Daoy (cell line): ENCODE results near the gene RGS17. TPM values are rescaled to one million over a fixed set of nuclear protein-coding genes. Genes with fewer than 3 reads are reported as not detected.
"Not testable (repeated sequence)": the region's sequence is repeated elsewhere in the genome, so short reads cannot be mapped to it uniquely, and the experiment has no call there.

Source experiments
- DNase-seq: peaks from one replicate; pipeline ENCODE4 v3.0.0-alpha.2; 2015; ENCODE audit warnings: low read depth
- total RNA-seq: library from RNA; depleted of rRNA; stranded (reverse); fragments of >200 nt; shearing (Covaris generic); gene quantifications from 2 replicates; pipeline ENCODE4 v1.2.3, GENCODE V29; 2014; rRNA removed

RGS17 gene, protein sequence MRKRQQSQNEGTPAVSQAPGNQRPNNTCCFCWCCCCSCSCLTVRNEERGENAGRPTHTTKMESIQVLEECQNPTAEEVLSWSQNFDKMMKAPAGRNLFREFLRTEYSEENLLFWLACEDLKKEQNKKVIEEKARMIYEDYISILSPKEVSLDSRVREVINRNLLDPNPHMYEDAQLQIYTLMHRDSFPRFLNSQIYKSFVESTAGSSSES
- total RNA-seq: 8.3 and 8.7 TPM in 2 replicates

DNA sequence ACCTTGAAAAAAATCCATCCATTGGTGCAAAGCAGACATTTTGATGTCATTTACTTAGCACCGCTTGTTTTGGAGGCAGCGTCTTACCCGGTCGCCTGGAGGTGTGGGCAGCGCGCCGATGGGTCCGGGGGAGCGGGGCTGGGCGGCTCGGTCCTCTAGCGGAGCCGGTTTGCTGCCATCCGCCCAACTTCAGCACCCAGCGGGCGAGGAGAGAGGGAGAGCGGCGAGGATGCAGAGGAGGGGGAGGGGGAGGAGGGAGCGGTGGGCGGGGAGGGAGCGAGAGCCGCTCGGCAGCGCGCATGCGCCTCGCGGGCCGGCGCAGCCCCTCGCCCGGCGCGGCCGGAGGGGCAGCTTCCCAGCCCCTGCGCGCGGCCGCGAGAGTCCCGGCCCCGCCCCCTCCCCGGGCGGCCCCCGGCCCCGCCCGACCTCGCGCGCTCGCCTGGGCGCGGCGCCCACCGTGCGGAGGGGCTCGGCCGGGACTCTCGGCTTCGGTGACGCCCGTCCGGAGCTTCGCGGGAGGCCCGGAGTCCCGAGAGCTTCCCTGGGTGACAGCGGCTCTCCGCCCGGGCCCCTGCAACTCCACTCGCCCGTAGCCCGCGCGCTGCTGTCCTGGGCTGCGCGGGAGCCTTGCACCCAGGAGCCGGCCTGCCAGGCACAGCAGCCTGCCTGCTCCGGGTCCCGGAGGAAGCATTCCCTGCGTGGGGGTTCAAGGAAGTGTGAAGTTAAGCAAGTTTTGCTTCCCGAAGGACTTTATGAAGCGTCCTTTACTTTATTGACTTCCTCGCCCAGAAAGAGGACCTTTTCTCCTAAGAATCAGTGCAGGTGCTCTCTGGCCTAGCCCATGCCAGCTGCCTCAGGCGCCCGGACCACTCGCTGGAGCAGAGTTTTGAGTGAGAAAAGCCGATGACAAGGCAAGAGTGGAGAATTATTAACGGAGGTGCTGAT is at the start of gene RGS17:
TSS of gene RGS17 (minus strand) at position 246 of the 945 bp plus-strand sequence. CDS start 87,264 bp downstream, outside the sequence.
- peak; percentile 91 for DNase-seq

DNA sequence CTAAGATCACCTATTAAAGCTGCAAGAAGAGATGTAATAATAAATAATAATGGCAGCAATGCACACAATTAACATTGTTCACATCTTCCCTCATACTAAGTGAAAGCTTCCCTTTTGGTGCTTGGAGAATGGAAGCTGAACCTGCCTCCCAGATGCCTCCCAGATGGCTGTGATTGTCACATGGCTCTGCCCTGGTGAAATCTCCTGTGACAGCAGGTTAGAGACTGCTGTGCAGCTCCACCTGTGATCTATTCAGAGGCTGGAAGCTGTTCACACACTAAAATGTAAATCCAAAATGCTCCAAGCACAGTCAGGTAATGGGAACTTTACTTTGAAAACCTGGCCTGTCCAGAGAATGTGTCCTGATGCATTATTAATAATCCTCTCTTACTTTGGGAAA is 41.7 kb upstream of the RGS17 start:
- no peak for DNase-seq

DNA sequence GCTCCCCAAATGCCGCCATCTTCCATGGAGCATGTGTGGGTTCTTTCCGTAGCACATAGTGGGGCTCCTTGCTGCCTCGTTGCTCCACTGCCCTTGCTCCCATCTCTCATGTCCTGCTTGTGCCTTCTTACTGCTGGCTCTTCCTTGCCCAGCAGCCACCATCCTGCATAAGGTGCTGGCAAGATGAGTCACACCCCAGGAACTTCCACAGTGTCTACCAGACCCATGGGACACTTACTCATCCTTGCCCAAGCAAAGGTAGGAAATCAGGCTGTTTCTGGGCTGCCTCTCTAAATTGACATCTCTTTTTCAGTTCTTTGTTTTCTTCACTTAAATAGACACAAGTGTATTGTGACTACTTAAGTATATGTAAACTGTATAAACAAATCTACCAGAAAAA is 39.4 kb upstream of the RGS17 start:
- peak; percentile 90 for DNase-seq

DNA sequence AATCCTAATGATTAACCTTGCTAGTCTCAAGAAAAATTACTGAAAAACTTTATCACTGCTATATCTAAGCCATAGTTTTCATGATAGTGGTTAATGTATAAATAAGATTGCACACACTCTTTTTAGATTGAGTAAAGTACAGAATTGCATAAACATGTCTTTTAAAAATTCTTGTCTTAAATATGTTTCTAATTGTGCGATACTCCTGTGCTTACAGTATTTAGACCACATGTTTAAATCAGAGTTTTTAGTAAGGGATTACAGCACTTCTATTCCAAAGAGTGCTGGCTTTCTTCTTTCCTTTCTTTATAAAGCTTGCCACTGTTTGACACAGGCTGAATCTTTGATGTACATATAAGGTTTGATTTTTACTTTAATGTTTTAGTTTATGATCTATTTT is 36.8 kb upstream of the RGS17 start:
- no peak for DNase-seq

DNA sequence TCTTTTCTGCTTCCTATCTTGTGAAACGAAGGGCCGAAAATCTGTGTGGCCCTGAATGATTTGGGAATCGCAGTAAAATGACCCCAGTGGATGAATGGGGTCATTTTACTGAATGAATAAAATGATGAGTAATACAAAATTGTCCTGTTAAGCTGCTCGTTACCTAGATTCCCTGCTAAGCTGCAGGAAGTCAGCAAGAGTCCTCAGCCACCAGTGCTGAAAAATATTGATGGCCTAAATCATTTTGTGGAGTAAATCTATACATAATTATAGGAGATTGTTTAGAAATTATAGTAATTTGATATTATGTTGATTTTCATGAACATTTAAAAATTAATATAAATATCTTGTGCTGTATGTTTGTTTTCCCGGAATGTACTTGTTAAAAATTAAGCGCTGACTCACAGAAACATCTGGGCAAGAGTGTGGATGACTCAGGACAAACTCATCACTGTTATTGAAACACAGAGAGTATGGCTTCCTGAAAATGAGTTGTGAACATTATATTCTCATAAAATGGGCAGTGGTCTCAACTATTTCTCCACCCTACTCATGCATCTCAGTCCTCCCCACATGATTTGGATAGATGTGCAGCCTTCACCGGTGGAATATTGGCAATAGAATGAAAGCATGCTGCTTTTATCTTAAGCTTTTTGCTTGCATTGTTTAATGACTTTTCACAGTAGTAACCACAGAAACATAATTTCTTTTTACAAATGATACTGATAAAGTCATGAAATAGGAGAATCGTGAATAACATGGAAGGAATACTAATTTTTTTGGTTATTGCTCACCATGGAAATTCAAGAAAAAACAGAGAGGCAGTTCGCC is 36.2 kb upstream of the RGS17 start:
- DNase-seq: peak; percentile 90

DNA sequence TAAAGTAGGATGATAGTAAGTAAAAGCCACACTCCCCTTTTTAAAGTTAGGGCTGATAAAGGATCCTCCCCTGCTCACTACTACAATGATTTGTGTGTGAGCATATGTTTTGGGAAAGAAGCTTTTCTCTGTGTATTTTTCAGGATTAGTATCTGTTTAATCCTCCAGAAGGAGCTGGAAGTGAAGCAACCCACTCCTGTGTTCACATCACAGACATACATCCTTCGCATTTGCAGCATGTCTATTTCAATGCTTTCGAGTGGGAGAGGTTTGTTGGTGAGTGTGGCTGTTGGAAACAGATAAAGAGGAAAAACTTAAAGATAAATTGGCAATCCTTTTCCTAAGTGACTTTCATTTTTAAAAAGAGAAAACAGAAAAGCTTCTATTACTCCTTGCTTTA is 31.6 kb upstream of the RGS17 start:
- DNase-seq: no peak

DNA sequence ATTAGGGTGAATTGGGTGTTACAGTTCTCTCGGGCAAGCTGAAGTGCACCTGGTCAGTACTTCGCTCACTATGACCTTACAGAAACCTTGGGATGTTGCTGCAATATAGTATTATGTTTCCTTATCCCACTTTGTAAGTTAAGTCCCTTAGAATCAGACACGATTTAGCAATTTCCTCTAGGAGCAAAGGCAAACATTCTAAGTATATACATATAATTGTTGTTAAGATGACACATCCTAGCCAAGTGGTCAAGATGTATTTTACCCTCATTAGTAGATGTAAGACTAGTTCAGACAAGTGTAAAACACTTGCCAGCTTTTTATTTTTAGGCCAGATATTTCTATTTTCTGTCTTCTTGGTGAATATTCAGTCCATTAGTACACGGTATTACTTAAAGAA is 31.1 kb upstream of the RGS17 start:
- no peak for DNase-seq

DNA sequence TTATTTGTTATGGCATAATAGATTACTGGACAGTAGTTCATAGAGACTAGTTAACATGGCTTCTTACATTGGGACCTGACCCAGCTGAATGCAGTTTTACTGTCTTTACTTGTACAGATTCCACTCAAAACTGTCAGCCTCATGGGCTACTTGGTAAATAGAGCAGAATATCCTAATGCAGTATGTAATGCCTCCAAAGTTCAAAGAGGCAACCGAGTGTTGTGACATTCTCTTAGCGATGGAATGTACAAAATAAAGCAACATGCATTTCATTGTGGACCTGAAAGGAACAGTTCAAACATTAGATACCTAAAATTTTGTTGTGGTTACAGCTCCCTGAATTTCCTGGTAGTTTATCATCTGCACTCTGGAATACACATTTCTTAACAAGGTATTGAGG is 29.1 kb upstream of the RGS17 start:
- DNase-seq: no peak

DNA sequence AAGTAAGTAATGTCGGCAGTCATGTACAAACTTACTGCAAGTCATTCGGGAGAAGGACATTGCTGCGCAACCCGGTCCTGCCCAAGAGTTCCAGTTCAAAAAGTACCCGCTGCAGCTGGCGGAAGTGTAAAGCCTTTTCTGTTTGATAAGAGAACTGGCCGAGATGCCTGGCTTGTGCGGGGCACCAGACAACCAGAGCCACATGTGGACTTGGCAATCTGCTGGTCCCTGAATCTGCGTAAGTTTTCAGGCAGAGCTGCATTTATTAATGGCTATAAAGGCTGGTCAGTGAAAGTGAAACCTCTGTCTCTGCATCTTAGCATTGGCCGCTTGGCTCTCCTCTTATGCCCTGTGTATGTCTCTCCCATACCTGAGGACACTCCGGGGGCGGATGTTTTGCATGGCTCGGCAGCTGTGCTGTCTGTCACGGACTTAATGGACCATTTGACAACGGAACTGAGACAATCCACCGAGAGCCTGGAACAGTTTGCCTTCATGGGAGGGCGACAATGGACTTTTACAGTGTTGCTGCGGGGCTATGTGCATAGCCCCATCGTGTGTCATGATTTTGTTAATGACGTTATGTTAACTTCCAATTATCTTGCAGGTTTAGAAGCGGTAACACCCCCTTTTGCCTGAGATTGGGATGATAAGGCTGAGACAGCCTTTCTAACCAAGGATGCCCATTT is 19.8 kb upstream of the RGS17 start:
- peak; percentile 67 for DNase-seq

DNA sequence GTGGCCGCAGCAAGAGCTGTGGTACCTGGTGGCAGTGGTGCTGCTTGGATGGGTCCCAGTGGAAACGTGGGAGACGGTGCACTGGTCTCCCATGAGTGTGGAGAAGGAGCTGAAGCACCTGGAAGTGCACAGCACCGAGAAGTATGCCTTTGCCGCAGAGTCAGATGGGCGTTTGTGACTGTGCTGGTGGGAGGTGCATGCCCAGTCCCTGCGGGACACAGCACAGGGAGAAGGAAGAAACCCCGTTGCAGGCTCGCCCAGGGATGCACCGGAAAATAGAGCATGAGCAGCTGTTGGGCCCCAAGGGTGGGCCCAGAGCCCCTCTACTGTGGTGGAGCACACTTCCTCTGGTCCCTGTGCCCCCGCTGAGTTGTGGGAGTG is 19.3 kb upstream of the RGS17 start:
- no peak for DNase-seq

DNA sequence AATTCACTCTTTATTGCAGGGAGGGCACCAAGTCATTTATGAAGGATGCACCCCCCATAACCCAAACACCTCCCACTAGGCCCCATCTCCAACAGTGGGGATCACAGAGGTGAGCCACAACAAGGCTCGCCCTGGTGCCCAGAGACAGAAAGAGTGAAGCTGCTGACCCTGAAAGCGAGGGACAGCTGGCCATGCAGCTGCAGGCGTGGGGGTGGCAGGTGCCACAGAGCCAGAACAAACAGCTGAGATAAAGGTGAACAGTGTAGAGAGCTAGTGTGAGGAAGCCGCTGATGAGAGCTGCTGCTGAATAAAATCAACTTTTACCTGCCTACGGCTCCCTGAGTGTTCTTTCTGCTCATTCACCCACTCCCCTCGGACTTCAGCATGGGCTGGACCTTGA is 18.8 kb upstream of the RGS17 start:
- DNase-seq: no peak

DNA sequence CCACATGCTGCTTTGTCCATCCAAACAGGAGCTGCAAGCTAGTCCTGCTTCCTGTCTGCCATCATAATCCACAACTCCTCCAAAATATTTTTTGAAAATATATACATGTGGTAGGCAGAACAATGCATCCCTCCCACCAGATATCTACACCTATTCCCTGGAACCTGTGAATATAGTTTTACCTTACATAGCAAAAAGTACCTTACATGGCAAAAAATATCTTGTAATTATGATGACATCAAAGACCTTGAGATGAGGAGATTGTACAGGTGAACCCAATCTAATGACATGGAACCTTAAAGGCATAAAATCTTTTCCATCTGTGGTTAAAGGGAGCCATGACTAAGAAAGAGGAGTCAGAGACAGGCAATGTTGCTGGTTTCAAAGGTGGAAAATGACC is 15.3 kb upstream of the RGS17 start:
- DNase-seq: no peak

DNA sequence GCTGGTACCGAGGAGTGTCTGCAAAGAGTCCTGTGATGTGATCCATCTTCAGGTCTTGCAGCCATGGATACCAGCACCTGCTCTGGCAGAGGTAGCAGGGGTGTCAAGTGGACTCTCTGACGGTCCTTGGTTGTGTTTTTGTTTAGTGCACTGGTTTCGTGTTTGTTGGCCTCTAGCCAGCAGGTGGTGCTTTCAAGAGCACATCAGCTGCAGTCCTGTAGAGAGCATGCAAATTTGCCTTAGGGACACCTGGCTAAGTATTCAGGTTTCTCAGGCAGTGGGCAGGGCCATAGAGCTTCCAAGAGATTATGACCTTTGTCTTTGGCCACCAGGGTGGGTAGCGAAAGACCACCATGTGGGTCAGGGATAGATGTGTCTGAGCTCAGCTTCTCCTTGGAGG is 14.5 kb upstream of the RGS17 start:
- DNase-seq: no peak

DNA sequence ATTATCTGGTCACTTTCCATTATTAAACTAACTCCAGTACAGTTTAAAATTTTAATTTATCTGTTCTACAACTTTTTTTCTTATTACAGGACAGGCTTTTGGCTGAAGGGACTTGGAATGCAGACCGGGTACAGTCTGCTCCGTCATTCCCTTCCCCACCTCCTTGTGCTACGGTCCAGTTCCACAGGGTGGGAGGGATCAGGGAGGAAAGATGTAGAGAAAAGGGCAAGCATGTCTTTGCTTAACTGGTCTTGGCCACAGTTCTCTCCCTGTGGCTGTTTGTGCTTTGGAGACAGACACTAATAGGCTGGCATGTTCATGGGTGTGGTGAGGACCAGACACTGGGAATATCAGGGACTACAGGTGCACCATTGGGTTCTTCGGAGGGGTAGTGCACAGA is 12.1 kb upstream of the RGS17 start:
- DNase-seq: no peak

DNA sequence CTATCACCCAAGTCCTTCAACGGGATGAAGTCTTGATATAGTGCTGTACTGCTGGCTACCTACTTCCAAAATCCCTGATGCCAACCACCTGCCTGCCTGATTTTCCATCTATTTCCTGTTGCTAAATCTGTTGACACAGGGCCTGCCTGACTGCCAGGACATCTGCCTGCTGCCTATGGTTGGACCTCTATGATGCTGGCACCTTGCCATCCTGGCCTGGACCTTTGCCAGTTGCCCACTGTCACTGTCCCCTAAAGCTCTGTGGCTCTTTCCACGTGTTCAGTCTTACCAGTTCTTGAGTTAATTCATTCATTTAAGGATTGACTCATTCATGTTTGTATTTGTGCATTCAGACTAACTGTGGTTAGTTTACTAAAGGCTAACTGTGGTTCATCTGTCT is 9.2 kb upstream of the RGS17 start:
- DNase-seq: no peak

DNA sequence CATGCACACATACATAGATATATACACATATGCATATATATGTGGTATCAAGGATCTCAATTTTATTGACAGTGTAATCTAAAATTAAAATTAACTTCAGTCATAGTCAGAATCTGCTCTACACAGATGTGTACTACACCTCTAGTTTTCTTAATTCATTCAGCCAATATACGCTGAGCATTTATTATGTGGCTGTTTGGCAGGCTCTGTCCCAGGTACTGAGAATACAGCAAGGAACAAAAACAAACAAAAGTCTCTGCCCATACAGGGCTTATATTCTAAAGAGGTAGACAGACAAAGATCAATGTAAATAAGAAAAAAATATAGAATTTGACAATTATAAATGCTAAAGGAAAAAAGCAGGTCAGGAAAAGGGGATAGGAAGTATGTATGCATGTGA is 7.8 kb upstream of the RGS17 start:
- no peak for DNase-seq

DNA sequence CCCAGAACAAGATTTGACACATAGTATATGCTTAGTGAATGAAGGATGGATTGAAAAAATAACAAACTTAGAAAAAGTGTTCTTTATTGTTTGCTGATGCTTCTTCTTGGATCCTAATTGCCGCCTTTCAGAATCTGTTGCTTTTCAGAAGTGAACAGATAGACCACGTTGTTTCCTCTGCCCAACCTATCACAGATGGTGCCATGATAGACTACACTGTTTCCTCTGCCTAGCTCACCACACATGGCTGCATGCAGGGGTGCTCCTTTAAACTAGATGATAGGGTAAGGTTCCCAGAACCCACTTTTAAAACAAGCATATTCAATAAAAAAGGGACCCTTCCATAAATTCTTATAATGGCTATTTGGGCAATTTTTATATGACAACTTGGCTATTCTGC is 4.6 kb upstream of the RGS17 start:
- DNase-seq: no peak

DNA sequence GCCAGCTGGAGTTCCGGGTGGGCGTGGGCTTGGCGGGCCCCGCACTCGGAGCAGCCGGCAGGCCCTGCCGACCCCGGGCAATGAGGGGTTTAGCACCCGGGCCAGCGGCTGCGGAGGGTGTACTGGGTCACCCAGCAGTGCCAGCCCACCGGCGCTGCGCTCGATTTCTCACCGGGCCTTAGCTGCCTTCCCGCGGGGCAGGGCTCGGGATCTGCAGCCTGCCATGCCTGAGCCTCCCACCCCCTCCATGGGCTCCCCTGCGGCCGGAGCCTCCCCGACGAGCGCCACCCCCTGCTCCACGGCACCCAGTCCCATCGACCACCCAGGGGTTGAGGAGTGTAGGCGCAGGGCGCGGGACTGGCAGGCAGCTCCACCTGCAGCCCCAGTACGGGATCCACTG is 2.6 kb upstream of the RGS17 start:
- DNase-seq: not testable (repeated sequence)

DNA sequence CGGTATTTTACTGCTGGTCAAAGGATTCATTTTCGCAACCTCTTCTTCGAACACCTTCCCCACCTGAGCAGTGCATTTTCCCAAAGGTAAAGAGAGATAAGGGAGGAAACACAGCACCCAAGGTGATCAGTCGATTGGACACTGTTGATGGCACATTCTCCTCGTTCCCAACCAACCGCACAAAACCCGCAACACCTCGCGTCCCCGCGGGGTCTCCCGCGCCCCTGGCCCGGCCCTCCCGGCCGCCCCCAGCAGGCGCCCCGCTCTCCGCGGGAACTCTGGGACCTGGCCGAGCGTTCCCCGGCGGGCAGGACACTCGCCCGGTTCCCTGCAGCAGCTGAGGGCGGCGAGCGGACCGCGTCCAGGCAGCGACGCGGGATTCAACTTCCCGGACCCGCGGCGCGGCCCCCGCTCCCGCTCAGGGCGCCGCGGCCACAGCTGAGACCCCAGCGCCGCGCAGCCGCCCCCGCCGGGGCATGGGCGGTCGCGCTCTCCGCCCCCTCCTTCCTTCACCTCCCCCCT is 506 bp downstream of the RGS17 start:
- DNase-seq: peak; percentile 57

DNA sequence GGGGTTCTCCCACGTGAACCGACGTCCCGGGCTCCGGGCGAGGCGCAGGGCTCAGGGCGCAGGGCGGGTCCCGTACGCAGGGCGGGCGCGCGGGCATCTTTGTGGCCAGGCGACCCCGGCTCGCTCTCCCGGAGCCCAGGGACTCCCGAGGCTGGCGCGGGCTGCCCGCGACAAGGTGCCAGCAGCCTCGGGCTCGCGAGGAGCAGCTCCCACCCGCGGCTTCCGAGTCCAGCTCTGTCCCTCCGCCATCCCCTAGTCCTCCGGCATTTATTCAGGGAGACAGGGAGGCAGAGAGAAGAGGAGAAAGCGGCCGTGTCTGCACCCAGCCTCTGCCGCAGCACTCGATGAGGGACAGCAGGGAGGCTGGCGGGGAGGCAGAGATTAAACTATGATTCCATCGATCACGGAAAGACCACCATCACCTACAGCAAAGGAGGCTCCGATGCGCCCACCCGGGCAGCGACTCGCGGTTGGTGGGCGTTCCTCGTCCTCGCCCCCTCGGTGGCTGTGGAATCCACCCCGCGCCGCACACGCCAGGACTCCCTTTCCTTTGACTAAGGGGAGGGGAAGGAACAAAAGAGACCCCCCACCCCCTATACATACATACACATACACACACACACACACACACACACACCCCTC is 1.1 kb downstream of the RGS17 start:
- DNase-seq: peak; percentile 51

DNA sequence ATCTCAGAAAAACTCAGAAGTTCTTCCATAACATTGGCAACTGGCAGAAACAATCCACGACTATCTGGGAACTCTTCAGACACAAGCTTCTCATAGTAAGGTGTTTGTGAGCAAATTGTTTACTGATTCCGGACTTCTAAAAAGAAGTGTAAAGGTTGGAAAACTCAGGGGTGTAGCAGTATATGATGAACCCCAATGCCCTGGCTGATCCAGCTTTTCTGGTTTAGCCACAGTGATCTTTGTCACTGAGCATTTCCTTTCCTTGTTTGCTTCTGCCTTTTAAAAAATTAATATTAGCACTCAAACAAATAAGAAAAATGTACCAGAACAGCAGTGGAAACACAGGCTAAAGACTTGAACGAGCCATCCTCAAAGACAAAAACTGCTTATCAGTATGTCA is 4.9 kb downstream of the RGS17 start:
- no peak for DNase-seq
